Breast epithelium (tissue), 4 donors: ENCODE measurements around the gene XDH. TPM values are rescaled to one million over a fixed set of nuclear protein-coding genes. Genes with fewer than 3 reads are reported as not detected.
A peak's percentile ranks its signal among the peaks of the same experiment; 100 is the strongest.

Source experiments
- DNase-seq, 2 donors: peaks; one replicate each; pipeline ENCODE4 v3.0.0-alpha.2; 2019; ENCODE audit warnings: low spot score in 2 of 2
- H3K27ac ChIP-seq, 2 donors: fragments of 200-600 bp; sonication (generic) in 1 of 2; one replicate each; pipeline ENCODE4 v1.5.1; 2016 to 2019; ENCODE audit warnings: mild to moderate bottlenecking in 1 of 2
- H3K27me3 ChIP-seq, 2 donors: fragments of 200-600 bp; sonication (generic) in 1 of 2; one replicate each; pipeline versions ENCODE4 v1.5.1 to v1.6.0; 2017 to 2019; ENCODE audit warnings: control low read depth in 1 of 2, mild to moderate bottlenecking in 1 of 2
- H3K36me3 ChIP-seq: fragments of 200-600 bp; one replicate; pipeline ENCODE4 v1.5.1; 2019
- H3K4me1 ChIP-seq, 2 donors: fragments of 200-600 bp; sonication (generic); one replicate each; pipeline ENCODE4 v1.5.1; 2016 to 2019; ENCODE audit warnings: control low read depth in 1 of 2
- H3K4me3 ChIP-seq, 3 donors: fragments of 200-600 bp; sonication (generic); 1 replicate in 2 of 3; 2 replicates in 1 of 3; pipeline ENCODE4 v1.5.1; 2016 to 2019; ENCODE audit warnings: mild to moderate bottlenecking in 3 of 3, moderate library complexity in 2 of 3
- H3K9me3 ChIP-seq, 2 donors: fragments of 200-600 bp; sonication (generic) in 1 of 2; one replicate each; pipeline ENCODE4 v1.5.1; 2016 to 2019; ENCODE audit warnings: control low read depth in 1 of 2
- CTCF ChIP-seq, 3 donors: fragments of 450-650 bp; IDR thresholded peaks; one replicate each; pipeline ENCODE4 v1.5.1; 2016 to 2017; ENCODE audit warnings: antibody characterized with exemption in 3 of 3, mild to moderate bottlenecking in 3 of 3, moderate library complexity in 3 of 3
- POLR2A ChIP-seq: fragments of 450-650 bp; IDR thresholded peaks from one replicate; pipeline ENCODE4 v1.6.1; 2016; ENCODE audit warnings: antibody characterized with exemption, mild to moderate bottlenecking, moderate library complexity
- POLR2AphosphoS5 ChIP-seq, 3 donors: sonication (generic); formaldehyde crosslinking; IDR thresholded peaks; one replicate each; pipeline ENCODE4 v1.6.1; 2017; ENCODE audit warnings: antibody characterized with exemption in 3 of 3
- intact Hi-C: fragments of 100-400 bp; cut with DNase I; formaldehyde crosslinking; loops from one replicate; pipeline ENCODE4 v1.15.1; 2023; ENCODE audit warnings: low total_unique reads
- total RNA-seq, 3 donors: library from RNA; depleted of rRNA; stranded (reverse); fragments of >200 nt; gene quantifications; one replicate each; pipeline ENCODE4 v1.1.0, GENCODE V29; 2016

XDH gene
- total RNA-seq, 3 donors from 2014 or later, result 0.16 to 6.9 (median 1.3) TPM

GRCh38 chr2:31324016-31324633 lies 90.4 kb downstream of the XDH start:
- Histone ChIP-seq H3K36me3 (no peaks in the 10 kb centered on the region), H3K9me3 (no peaks in the 10 kb centered on the region), H3K27me3 (no peaks in the 10 kb centered on the region), H3K4me1 (no peaks in the 10 kb centered on the region), H3K27ac (peak overlapping the region; percentile 16 to 72), H3K4me3 (peak overlapping the region in 2 of 3 donors; percentile 24 to 37)
- intact Hi-C loops, result no loop called here
- DNase-seq, result no peak
- TF ChIP-seq CTCF (IDR thresholded peaks at IDR 0.05) (no peak), POLR2AphosphoS5 (IDR thresholded peaks at IDR 0.05) (no peak), POLR2A (no peak)

GRCh38 chr2:31322371-31322770 lies 92.2 kb downstream of the XDH start:
- no peak overlapping the region for H3K4me3 ChIP-seq
- H3K9me3 ChIP-seq, result no peaks in the 10 kb centered on the region
- no peak for TF ChIP-seq POLR2A
- no peak for TF ChIP-seq POLR2AphosphoS5 (IDR thresholded peaks at IDR 0.05)
- TF ChIP-seq CTCF (IDR thresholded peaks at IDR 0.05), result no peak
- DNase-seq, result no peak
- H3K27me3 ChIP-seq, result no peaks in the 10 kb centered on the region
- no peaks in the 10 kb centered on the region for H3K36me3 ChIP-seq
- intact Hi-C loops, result no loop called here
- H3K4me1 ChIP-seq, result no peaks in the 10 kb centered on the region
- no peak overlapping the region for H3K27ac ChIP-seq

GRCh38 chr2:31319406-31320175 lies 95.0 kb downstream of the XDH start:
- peak in 1 of 2 donors; percentile 31 for DNase-seq
- TF ChIP-seq POLR2A (no peak), POLR2AphosphoS5 (IDR thresholded peaks at IDR 0.05) (no peak), CTCF (IDR thresholded peaks at IDR 0.05) (no peak)

GRCh38 chr2:31318361-31319336 lies 95.9 kb downstream of the XDH start:
- intact Hi-C loops, result no loop called here
- Histone ChIP-seq H3K27ac (peak overlapping the region; percentile 29 to 72), H3K27me3 (no peaks in the 10 kb centered on the region), H3K36me3 (no peaks in the 10 kb centered on the region), H3K4me1 (no peaks in the 10 kb centered on the region), H3K4me3 (no peak overlapping the region), H3K9me3 (no peaks in the 10 kb centered on the region)
- no peak for DNase-seq
- TF ChIP-seq CTCF (IDR thresholded peaks at IDR 0.05) (no peak), POLR2AphosphoS5 (IDR thresholded peaks at IDR 0.05) (no peak), POLR2A (no peak)

More at GRCh38 chr2:31319406-31320175, 95.0 kb downstream of the XDH start:
- intact Hi-C loops, result no loop called here
- H3K27ac ChIP-seq, result peak overlapping the region in 1 of 2 donors; percentile 63
- no peaks in the 10 kb centered on the region for H3K27me3 ChIP-seq
- no peaks in the 10 kb centered on the region for H3K4me1 ChIP-seq
- H3K9me3 ChIP-seq, result no peaks in the 10 kb centered on the region
- H3K4me3 ChIP-seq, result no peak overlapping the region
- H3K36me3 ChIP-seq, result no peaks in the 10 kb centered on the region
